ENCODE data around the gene WNT5A.

DNA sequence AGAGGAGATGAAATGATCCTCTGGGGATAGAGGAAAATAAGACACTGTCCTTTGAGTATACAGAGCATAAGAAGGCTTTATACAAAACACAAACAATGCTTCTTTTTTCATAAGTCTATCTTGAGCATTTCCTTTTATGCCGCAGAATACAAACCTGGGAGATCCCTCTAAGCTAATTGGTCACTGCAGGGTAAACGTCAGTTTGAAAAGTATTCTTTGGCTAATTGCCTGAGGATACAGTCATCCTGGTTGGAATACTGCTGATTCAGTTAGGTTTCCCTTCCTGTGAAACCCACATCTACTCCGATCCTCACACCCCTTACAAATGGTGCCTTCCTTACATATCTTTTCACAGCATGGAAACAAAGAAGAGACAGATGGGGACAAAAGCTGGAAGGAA is 10.6 kb downstream of the WNT5A start:
- TF ChIP-seq, protein P1, sequence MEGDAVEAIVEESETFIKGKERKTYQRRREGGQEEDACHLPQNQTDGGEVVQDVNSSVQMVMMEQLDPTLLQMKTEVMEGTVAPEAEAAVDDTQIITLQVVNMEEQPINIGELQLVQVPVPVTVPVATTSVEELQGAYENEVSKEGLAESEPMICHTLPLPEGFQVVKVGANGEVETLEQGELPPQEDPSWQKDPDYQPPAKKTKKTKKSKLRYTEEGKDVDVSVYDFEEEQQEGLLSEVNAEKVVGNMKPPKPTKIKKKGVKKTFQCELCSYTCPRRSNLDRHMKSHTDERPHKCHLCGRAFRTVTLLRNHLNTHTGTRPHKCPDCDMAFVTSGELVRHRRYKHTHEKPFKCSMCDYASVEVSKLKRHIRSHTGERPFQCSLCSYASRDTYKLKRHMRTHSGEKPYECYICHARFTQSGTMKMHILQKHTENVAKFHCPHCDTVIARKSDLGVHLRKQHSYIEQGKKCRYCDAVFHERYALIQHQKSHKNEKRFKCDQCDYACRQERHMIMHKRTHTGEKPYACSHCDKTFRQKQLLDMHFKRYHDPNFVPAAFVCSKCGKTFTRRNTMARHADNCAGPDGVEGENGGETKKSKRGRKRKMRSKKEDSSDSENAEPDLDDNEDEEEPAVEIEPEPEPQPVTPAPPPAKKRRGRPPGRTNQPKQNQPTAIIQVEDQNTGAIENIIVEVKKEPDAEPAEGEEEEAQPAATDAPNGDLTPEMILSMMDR (IDR thresholded peaks at IDR 0.05): no peak
- TF ChIP-seq POLR2A (IDR thresholded peaks at IDR 0.05): no peak

All from testis (tissue), 2 donors.